Hepatocyte (in vitro differentiated cells): Measurements from ENCODE around the gene CLK3. TPM values are rescaled to one million over a fixed set of nuclear protein-coding genes. Genes with fewer than 3 reads are reported as not detected.
"Not testable (repeated sequence)": the region's sequence is repeated elsewhere in the genome, so short reads cannot be mapped to it uniquely, and the experiment has no call there.

Experiments
- DNase-seq: peaks from one replicate; pipeline ENCODE4 v3.0.0-alpha.2; 2016; ENCODE audit warnings: low spot score
- H2AFZ ChIP-seq: fragments of 200-600 bp; sonication (generic); 2 replicates; pipeline ENCODE4 v1.6.0; 2016; ENCODE audit warnings: antibody characterized with exemption, mild to moderate bottlenecking
- H3K27ac ChIP-seq: fragments of 200-600 bp; sonication (generic); 2 replicates; pipeline ENCODE4 v1.5.1; 2016; ENCODE audit warnings: mild to moderate bottlenecking
- H3K27me3 ChIP-seq: fragments of 200-600 bp; sonication (generic); 2 replicates; pipeline ENCODE4 v1.6.1; 2016
- H3K36me3 ChIP-seq: fragments of 200-600 bp; sonication (generic); replicated peaks from 2 replicates; pipeline ENCODE4 v1.5.1; 2016; ENCODE audit warnings: low read depth; ENCODE audit not compliant: insufficient read depth
- H3K4me1 ChIP-seq: fragments of 200-600 bp; sonication (generic); 2 replicates; pipeline ENCODE4 v1.5.1; 2016; ENCODE audit warnings: mild to moderate bottlenecking, moderate library complexity; ENCODE audit not compliant: insufficient read depth
- H3K4me2 ChIP-seq: fragments of 200-600 bp; sonication (generic); 2 replicates; pipeline ENCODE4 v1.6.0; 2016
- H3K4me3 ChIP-seq: fragments of 200-600 bp; sonication (generic); 2 replicates; pipeline ENCODE4 v1.5.1; 2016; ENCODE audit warnings: mild to moderate bottlenecking
- H3K79me2 ChIP-seq: fragments of 200-600 bp; sonication (generic); 2 replicates; pipeline ENCODE4 v1.6.0; 2017; ENCODE audit warnings: mild to moderate bottlenecking
- H3K9me2 ChIP-seq: fragments of 200-600 bp; sonication (generic); replicated peaks from 2 replicates; pipeline ENCODE4 v1.6.0; 2017; ENCODE audit warnings: mild to moderate bottlenecking; ENCODE audit not compliant: insufficient read depth
- H3K9me3 ChIP-seq: fragments of 200-600 bp; sonication (generic); 2 replicates; pipeline ENCODE4 v1.5.1; 2016; ENCODE audit warnings: low read depth, mild to moderate bottlenecking
- H4K20me1 ChIP-seq: fragments of 200-600 bp; sonication (generic); 2 replicates; pipeline ENCODE4 v1.6.0; 2016; ENCODE audit warnings: mild to moderate bottlenecking; ENCODE audit not compliant: insufficient read depth, poor library complexity, severe bottlenecking
- CTCF ChIP-seq: fragments of 200-600 bp; sonication (generic); IDR thresholded peaks from 2 replicates; pipeline ENCODE4 v1.5.1; 2016; ENCODE audit warnings: antibody characterized with exemption, mild to moderate bottlenecking; ENCODE audit not compliant: poor library complexity
- EZH2 ChIP-seq: fragments of 200-600 bp; sonication (generic); IDR thresholded peaks from 2 replicates; pipeline ENCODE4 v1.6.1; 2016; ENCODE audit warnings: antibody characterized with exemption, mild to moderate bottlenecking, borderline replicate concordance
- EZH2phosphoT487 ChIP-seq: fragments of 200-600 bp; sonication (generic); IDR thresholded peaks from one replicate; pipeline ENCODE4 v1.6.1; 2018; ENCODE audit warnings: antibody characterized with exemption, mild to moderate bottlenecking, low read depth, moderate library complexity; ENCODE audit not compliant: unreplicated experiment, severe bottlenecking
- WGBS: methylation state at CpG from one replicate; pipeline ENCODE4 v1.1.6; 2016; ENCODE audit warnings: low lambda C conversion rate; ENCODE audit errors: missing lambda C conversion rate; 5-methylcytosine and 5-hydroxymethylcytosine counted together
- polyA plus RNA-seq: library from polyadenylated mRNA; unstranded; fragments of >200 nt; fragmentation: Nextera tagmentation; extraction: Ambion mirVana; gene quantifications from 2 replicates; pipeline ENCODE4 v1.2.1, GENCODE V29; 2016
- total RNA-seq: library from RNA; depleted of rRNA; stranded (reverse); fragments of >200 nt; gene quantifications from 2 replicates; pipeline ENCODE4 v1.2.3, GENCODE V29; 2014

CLK3 gene
- total and polyA plus RNA-seq, 2 experiments from 2014 or later: 69.0 to 71.3 TPM

- Histone ChIP-seq H3K79me2 (peaks cover 65% of the 10 kb centered on the region), H3K36me3 (no peaks in the 10 kb centered on the region), H4K20me1 (peaks cover 7% of the 10 kb centered on the region), H3K9me2 (no peaks in the 10 kb centered on the region), H3K4me3 (no peak overlapping the region), H3K27ac (no peak overlapping the region), H3K4me2 (no peak overlapping the region), H3K9me3 (no peaks in the 10 kb centered on the region), H3K4me1 (peaks cover 4% of the 10 kb centered on the region), H3K27me3 (no peaks in the 10 kb centered on the region), H2AFZ (no peak overlapping the region)
- no peak for TF ChIP-seq EZH2
- no peak for TF ChIP-seq CTCF
- no peak for TF ChIP-seq EZH2phosphoT487
- WGBS: 91% methylated on average over 6 of the region's 6 CpGs
- DNase-seq: no peak
Observed at GRCh38 chr15:74656935-74657535, 41.4 kb downstream of the CLK3 start.

GRCh38 chr15:74657846-74658245, 42.2 kb downstream of the CLK3 start:
- H3K9me3 ChIP-seq: no peaks in the 10 kb centered on the region
- no peak overlapping the region for H3K4me3 ChIP-seq
- no peaks in the 10 kb centered on the region for H3K27me3 ChIP-seq
- no peaks in the 10 kb centered on the region for H3K36me3 ChIP-seq
- H3K9me2 ChIP-seq: no peaks in the 10 kb centered on the region
- H2AFZ ChIP-seq: no peak overlapping the region
- 84% methylated on average over 3 of the region's 3 CpGs for WGBS
- H3K4me2 ChIP-seq: no peak overlapping the region
- TF ChIP-seq EZH2: no peak
- no peak for TF ChIP-seq EZH2phosphoT487
- TF ChIP-seq CTCF: no peak
- no peak overlapping the region for H3K27ac ChIP-seq
- peaks cover 11% of the 10 kb centered on the region for H4K20me1 ChIP-seq
- H3K79me2 ChIP-seq: peaks cover 73% of the 10 kb centered on the region
- H3K4me1 ChIP-seq: peaks cover 8% of the 10 kb centered on the region
- DNase-seq: no peak

- H3K36me3 ChIP-seq, H3K4me2 ChIP-seq, DNase-seq, H3K27me3 ChIP-seq, H2AFZ ChIP-seq, H3K9me3 ChIP-seq, H3K27ac ChIP-seq, H3K9me2 ChIP-seq, H3K4me3 ChIP-seq: not testable (repeated sequence)
- 91% methylated on average over 8 of the region's 8 CpGs for WGBS
- peaks cover 23% of the 10 kb centered on the region for H3K4me1 ChIP-seq
- peaks cover 13% of the 10 kb centered on the region for H4K20me1 ChIP-seq
- H3K79me2 ChIP-seq: peaks cover 78% of the 10 kb centered on the region
Observed at GRCh38 chr15:74661280-74661679, 45.6 kb downstream of the CLK3 start.

- Histone ChIP-seq H3K27ac (peak overlapping the region; percentile 87), H3K4me2 (no peak overlapping the region), H3K4me1 (peaks cover 23% of the 10 kb centered on the region), H3K36me3 (no peaks in the 10 kb centered on the region), H3K4me3 (no peak overlapping the region), H2AFZ (no peak overlapping the region), H3K9me2 (no peaks in the 10 kb centered on the region), H3K79me2 (peaks cover 75% of the 10 kb centered on the region), H4K20me1 (peaks cover 13% of the 10 kb centered on the region), H3K9me3 (no peaks in the 10 kb centered on the region), H3K27me3 (no peaks in the 10 kb centered on the region)
- no peak for DNase-seq
- WGBS: 98% methylated on average over 4 of the region's 4 CpGs
- no peak for TF ChIP-seq CTCF
Observed at GRCh38 chr15:74662064-74662860, 46.6 kb downstream of the CLK3 start.
